HG03196 (cell line): ENCODE measurements around the gene DUSP1.

Experiments
- ATAC-seq: cut with Tn5 transposase; IDR thresholded peaks from one replicate; pipeline ENCODE4 v1.9.1; 2021; ENCODE audit not compliant: unreplicated experiment

DUSP1 gene

DNA sequence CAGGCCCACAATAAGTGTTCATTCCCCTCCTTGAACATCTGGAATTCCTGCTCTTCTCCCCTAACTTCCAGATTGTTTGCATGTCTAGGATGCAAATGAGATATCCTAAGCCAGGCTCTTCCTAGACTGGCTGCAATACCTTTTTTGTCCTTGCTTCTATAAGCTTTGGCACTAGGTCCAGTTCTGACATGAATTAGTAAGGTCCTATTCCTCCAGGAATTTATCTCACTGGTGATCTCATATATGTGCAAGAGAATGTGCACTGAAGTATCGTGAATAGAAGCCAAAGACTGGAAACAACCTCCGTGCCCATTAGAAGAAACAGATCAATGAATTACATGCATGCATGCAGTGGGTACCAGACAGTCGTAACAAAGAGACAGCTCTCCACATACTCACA lies 25.2 kb downstream of the DUSP1 start:
- ATAC-seq = no peak

- no peak for ATAC-seq
Measured at GRCh38 chr5:172745406-172745805, 25.6 kb downstream of the DUSP1 start.

DNA sequence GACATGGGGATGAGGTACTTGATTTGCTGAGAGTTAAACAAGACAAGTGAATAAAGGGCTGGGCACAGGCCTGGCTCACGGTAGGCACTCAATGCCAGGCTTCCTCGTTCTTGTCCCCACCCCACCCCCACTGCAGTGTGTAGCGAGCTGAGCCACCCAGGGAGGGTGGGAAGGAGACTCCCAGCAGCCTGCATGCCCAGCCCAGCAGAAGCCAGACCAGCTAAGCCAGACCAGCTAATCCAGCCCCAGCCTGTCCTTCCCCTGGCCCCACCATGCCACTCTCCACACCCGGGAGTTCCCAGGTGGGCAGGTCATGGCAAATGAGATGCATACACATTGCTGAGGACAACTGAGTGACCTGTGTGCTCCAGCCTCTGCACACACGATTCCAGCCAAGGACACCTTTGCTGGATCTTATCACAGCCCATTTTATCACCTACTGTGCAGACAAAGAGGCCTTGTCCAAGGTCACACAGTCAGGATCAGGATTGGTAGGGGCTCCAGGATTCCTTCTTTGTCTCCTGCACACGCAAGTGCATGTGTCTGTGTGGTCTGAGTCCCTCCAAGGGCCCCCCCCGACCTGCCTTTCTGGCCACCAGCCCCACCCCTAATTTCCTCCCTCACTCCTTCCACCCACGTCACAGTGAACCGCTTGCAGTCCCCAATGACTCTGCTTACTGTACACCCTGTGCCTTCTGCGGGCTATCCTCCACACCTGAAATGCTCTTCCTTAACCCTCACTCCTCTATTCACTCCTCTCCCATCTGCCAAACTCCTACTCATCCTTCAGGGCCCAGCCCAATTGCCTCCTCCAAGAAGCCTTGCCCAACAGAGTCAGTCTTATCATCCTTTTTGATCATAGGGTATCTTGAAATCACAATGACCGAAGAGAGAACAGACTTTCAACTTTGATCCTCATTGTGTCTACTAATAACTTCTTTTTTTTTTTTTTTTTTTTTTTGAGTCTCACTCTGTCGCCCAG lies 26.6 kb downstream of the DUSP1 start:
- ATAC-seq = no peak

DNA sequence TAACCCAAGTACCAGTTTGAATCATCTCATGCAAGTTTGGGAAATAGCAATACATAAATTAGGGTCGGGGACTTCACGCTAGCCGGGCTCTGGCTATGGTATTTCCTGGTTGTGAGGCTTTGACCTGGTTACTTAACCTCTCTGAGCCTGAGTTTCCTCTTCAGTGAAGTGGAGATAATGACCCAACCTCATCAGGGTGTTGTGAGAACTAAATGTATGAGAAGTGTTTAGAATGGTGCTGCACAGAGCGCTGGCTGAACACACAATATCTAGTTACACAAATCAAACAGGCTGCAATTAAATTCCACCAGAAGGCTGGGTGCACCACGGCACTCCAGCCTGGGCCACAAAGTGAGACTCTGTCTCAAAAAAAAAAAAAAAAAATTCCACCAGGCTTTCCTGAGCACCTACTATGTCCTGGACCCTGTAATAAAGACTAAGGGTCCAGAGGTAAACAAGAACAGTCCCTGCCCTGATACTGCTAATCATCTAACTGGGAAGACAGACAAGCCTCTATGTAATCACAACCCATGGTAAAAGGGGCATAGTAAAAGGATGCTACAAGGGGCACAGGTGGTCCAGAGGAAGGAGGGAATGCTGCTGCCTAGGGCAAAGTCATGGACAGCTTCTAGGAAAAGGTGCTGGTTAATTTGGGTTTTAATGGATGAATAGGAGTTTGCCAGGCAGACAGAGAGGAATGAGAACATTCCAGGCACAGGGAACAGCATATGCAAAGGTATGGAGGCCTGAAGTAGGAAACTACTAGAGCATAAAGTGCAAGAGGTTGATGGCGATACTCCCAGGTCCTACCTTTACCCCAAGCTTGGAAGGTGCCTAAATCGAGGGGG lies 27.7 kb downstream of the DUSP1 start:
- no peak for ATAC-seq

DNA sequence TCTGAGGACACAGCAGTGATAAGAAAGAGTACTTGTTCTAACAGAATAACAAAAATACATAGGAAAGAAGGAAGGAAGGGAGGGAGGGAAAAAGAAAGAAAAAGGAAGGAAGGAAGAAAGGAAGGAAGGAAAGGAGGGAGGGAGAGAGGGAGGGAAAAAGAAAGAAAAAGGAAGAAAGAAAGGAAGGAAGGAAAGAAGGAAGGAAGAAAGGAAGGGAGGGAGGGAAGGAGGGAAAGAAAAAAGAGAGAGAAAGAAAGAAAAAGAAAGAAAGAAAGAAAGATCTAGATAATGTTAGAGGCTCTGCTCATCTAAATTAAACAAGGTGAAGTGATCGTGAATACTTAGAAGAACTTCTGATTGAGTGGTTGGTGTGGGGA lies 29.8 kb downstream of the DUSP1 start:
- no peak for ATAC-seq

GRCh38 chr5:172740428-172741205 lies 30.4 kb downstream of the DUSP1 start:
- no peak for ATAC-seq

DNA sequence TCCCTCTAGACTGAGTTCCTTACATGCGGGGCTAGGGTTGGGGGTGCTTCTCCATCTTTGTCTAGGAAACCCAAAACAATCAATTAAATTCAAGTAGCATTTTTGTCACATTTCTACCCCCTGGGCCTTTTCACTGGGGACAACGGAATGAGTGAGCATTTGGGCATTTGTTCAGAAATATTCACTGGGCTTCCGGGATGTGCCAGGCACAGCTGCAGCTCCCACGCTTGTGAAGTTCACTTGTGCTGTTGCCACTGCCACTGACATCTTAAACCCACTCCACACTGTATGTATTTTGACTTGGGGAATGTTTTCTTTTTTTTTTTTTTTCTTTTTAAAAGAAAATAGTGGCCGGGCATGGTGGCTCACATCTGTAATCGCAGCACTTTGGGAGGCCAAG lies 31.6 kb downstream of the DUSP1 start:
- no peak for ATAC-seq

DNA sequence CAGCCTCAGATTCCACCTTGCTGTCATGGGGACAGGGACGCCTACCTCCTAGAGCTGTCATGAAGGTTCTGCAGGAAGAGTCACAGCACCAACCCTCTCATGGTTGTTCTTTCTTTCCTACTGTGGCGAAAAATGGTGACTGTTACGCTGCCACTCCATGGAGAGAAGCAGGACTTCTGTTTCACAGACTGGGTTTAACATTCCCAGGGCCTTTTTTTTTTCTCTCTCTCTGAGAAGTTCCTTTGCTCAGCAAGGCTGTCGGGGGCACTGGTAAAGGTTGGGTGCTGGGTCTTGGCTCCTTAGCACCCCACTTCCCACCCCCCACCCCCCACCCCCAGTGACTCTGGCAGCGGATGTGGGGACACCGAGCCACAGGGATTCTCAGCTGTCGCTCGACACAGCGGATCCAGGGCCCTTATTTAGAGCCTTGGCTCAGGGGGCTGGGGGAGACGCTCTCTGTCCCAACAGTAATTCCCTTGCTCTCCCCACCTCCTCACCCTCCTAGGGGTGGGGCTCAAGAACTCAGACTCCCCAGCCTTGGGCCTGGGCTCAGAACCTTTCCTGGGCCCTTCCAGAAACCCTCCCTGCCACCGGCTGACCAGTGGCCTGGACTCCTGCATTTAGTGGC lies 34.4 kb downstream of the DUSP1 start:
- no peak for ATAC-seq

GRCh38 chr5:172735141-172735831 lies 35.7 kb downstream of the DUSP1 start:
- no peak for ATAC-seq

GRCh38 chr5:172733974-172734346 lies 37.0 kb downstream of the DUSP1 start:
- no peak for ATAC-seq

GRCh38 chr5:172733131-172733973 lies 37.6 kb downstream of the DUSP1 start:
- ATAC-seq = no peak

DNA sequence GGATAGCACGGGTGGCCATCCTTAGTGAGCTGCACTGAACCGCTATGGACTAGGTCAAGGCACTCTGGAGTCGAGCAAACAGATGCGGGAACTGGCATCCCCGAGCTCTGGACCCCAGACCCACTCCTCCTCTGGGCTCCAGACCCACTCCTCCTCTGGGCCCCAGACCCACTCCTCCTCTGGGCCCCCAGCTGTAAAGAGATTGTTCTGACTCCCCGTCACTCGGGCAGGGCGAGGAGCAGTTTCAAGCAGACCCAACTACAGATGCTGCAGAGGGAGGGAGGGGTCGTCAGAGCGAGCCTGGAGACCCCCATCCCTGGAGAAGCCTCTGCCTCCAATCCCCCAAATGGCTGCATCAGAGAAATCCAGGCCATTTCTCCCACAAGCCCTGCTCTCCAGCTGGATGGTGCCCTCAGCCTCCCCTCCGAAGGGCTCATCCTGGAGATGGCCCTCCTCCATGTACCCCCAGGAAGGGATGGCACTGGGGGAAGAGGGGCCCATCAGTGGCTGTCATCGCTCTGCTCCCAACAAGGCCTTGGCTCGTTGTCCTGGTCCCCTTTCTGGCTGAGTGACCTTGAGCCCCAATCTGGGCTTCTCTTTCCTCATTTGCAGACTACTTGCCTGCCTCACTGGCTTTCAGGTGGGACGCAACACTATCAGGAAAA lies 38.7 kb downstream of the DUSP1 start:
- no peak for ATAC-seq

DNA sequence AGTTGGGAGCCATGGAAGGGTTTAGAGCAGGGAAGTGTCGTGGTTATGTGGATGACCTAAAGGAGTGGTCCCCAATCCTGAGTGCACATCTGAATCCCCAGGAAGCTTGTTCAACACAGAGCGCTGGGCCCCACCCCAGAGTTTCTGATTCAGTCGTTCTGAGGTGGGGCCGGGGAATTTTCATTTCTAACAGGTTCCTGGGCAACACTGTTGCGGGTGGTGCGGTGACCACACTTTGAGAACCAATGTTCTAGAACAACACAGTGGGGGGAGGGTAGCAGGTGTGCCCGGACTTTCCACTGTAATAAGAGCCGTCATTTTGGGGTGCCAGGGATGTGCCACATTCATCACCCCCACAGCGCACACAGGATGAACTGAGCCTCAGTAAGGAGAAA lies 39.3 kb downstream of the DUSP1 start:
- ATAC-seq = no peak

GRCh38 chr5:172730981-172731679 lies 39.9 kb downstream of the DUSP1 start:
- no peak for ATAC-seq

DNA sequence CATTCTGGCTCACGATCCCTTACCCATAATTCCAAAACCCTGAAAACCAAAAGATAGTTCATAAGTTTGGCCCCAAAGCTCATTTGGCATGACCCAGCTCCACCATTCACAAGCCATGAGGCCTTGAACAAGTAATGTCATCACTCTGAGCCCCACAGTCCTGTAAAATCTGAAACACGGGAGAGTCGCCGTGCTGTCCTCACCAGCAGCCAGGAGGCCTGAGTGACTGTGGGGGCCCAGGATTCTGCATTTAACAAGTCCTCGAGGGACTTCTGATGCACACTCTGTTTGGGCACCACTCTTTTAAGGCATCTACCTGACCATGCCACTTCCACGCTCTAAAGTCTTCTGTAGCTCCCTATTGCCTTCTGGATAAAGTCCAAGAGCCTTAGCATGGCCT lies 40.8 kb downstream of the DUSP1 start:
- ATAC-seq = no peak

GRCh38 chr5:172729588-172729987 lies 41.4 kb downstream of the DUSP1 start:
- ATAC-seq = no peak

DNA sequence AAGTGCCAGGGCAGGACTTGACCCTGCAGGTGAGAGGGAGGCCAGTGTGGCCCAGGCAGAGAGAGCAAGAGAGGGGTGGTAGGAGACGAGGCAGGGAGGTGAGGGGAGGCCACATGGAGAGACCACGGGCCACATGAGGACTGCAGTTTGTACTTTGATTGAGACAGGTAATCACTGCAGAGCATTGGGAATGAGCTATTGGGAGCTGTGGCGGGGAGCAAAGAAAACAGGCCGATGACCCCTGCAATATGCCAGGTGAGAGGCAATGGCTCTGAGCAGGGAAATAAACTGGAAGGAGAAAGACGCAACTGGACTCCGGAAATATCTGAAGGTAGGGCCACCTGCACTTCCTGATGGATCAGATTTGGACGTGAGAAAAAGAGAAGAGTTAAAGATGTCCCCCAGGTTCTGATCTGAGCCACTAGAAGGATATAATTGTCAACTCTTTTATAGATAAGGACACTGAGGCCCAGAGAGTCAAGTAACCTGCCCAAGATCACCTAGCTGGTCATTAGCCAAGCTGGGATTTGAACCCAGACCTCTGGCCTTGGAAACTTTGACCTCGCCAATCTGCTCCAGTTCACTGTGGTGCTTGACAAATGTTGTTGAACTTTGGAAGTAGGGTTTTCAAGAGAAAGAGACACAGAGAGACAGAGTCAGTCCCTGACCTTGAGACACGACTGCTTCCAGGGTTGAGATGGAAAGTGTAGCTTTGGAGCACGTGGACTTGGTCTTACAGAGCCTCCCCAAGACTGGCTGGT lies 42.3 kb downstream of the DUSP1 start:
- ATAC-seq = no peak
